Jurkat, Clone E6-1 (cell line): ENCODE data around the gene FYN.
"Not testable (repeated sequence)": the region's sequence is repeated elsewhere in the genome, so short reads cannot be mapped to it uniquely, and the experiment has no call there.

Experiments
- DNase-seq: peaks from one replicate; pipeline ENCODE4 v3.0.0-alpha.2; 2011; ENCODE audit warnings: low read depth, low spot score
- H3K4me3 ChIP-seq: 2 replicates; pipeline ENCODE4 v1.5.1; 2011; ENCODE audit warnings: mild to moderate bottlenecking, low read length, control low read depth, moderate library complexity

Gene FYN

GRCh38 chr6:111840803-111841202 is 32.4 kb downstream of the FYN start:
- DNase-seq: no peak
- H3K4me3 ChIP-seq: no peak overlapping the region

- DNase-seq: no peak
- H3K4me3 ChIP-seq: no peak overlapping the region
These were observed 34.3 kb downstream of the FYN start for GRCh38 chr6:111838749-111839484.

GRCh38 chr6:111837641-111838500 is 35.4 kb downstream of the FYN start:
- DNase-seq: no peak
- H3K4me3 ChIP-seq: no peak overlapping the region

GRCh38 chr6:111837007-111837406 is 36.2 kb downstream of the FYN start:
- no peak for DNase-seq

GRCh38 chr6:111835807-111836206 is 37.4 kb downstream of the FYN start:
- DNase-seq: no peak
- H3K4me3 ChIP-seq: no peak overlapping the region

More at GRCh38 chr6:111837007-111837406, 36.2 kb downstream of the FYN start:
- no peak overlapping the region for H3K4me3 ChIP-seq

GRCh38 chr6:111835398-111835797 is 37.9 kb downstream of the FYN start:
- H3K4me3 ChIP-seq, DNase-seq: not testable (repeated sequence)

- H3K4me3 ChIP-seq: no peak overlapping the region
- no peak for DNase-seq
These were observed 38.9 kb downstream of the FYN start for GRCh38 chr6:111834356-111834755.

- no peak for DNase-seq
- no peak overlapping the region for H3K4me3 ChIP-seq
These were observed 40.3 kb downstream of the FYN start for GRCh38 chr6:111832833-111833418.

GRCh38 chr6:111831408-111831807 is 41.8 kb downstream of the FYN start:
- DNase-seq: no peak
- H3K4me3 ChIP-seq: no peak overlapping the region

GRCh38 chr6:111829998-111830397 is 43.3 kb downstream of the FYN start:
- no peak overlapping the region for H3K4me3 ChIP-seq
- DNase-seq: no peak

- DNase-seq: no peak
- no peak overlapping the region for H3K4me3 ChIP-seq
These were observed 43.7 kb downstream of the FYN start for GRCh38 chr6:111829581-111829980.

- no peak for DNase-seq
- H3K4me3 ChIP-seq: no peak overlapping the region
These were observed 44.4 kb downstream of the FYN start for GRCh38 chr6:111828809-111829208.

GRCh38 chr6:111825439-111826086 is 47.7 kb downstream of the FYN start:
- H3K4me3 ChIP-seq: no peak overlapping the region
- DNase-seq: no peak

- no peak overlapping the region for H3K4me3 ChIP-seq
- no peak for DNase-seq
These were observed 48.5 kb downstream of the FYN start for GRCh38 chr6:111824608-111825337.

- no peak overlapping the region for H3K4me3 ChIP-seq
- no peak for DNase-seq
These were observed 49.2 kb downstream of the FYN start for GRCh38 chr6:111823831-111824607.

GRCh38 chr6:111823012-111823411 is 50.2 kb downstream of the FYN start:
- DNase-seq: no peak
- H3K4me3 ChIP-seq: no peak overlapping the region

GRCh38 chr6:111819458-111819857 is 53.8 kb downstream of the FYN start:
- H3K4me3 ChIP-seq: no peak overlapping the region
- no peak for DNase-seq

GRCh38 chr6:111818539-111819226 is 54.6 kb downstream of the FYN start:
- no peak for DNase-seq
- H3K4me3 ChIP-seq: no peak overlapping the region
